DOHH2 (cell line): ENCODE data around the gene TSG101.

Experiments
- H3F3A ChIP-seq: fragments of 200-600 bp; sonication (generic), shearing (Covaris generic); 2 replicates; pipeline ENCODE4 v1.6.0; 2016; ENCODE audit warnings: antibody characterized with exemption, mild to moderate bottlenecking; ENCODE audit not compliant: control insufficient read depth, insufficient read depth
- H3K27ac ChIP-seq: fragments of 200-600 bp; sonication (generic); 2 replicates; pipeline ENCODE4 v1.5.1; 2014; ENCODE audit warnings: low read depth, mild to moderate bottlenecking, low read length, moderate library complexity
- H3K27me3 ChIP-seq: fragments of 200-600 bp; sonication (generic); 2 replicates; pipeline ENCODE4 v1.6.1; 2014; ENCODE audit warnings: mild to moderate bottlenecking, low read length, mixed read lengths; ENCODE audit not compliant: control insufficient read depth
- H3K36me3 ChIP-seq: fragments of 200-600 bp; sonication (generic); 2 replicates; pipeline ENCODE4 v1.6.1; 2014; ENCODE audit warnings: mild to moderate bottlenecking, low read length, moderate library complexity, mixed read lengths; ENCODE audit not compliant: control insufficient read depth
- H3K4me1 ChIP-seq: fragments of 200-600 bp; sonication (generic); 2 replicates; pipeline ENCODE4 v1.6.1; 2014; ENCODE audit warnings: mild to moderate bottlenecking, low read length, mixed read lengths; ENCODE audit not compliant: control insufficient read depth
- H3K4me2 ChIP-seq: fragments of 200-600 bp; sonication (generic); 2 replicates; pipeline ENCODE4 v1.6.0; 2014; ENCODE audit warnings: mild to moderate bottlenecking, low read length, moderate library complexity
- H3K4me3 ChIP-seq: fragments of 200-600 bp; sonication (generic); 2 replicates; pipeline ENCODE4 v1.5.1; 2014; ENCODE audit warnings: mild to moderate bottlenecking, low read length, mixed read lengths
- H3K79me2 ChIP-seq: fragments of 200-600 bp; sonication (generic); 2 replicates; pipeline ENCODE4 v1.6.1; 2014; ENCODE audit warnings: mild to moderate bottlenecking, low read length, mixed read lengths; ENCODE audit not compliant: control insufficient read depth
- H3K9me2 ChIP-seq: fragments of 200-600 bp; sonication (generic); replicated peaks from 2 replicates; pipeline ENCODE4 v1.6.1; 2014; ENCODE audit warnings: mild to moderate bottlenecking, low read length, mixed read lengths; ENCODE audit not compliant: control insufficient read depth
- H3K9me3 ChIP-seq: fragments of 200-600 bp; sonication (generic); 2 replicates; pipeline ENCODE4 v1.6.1; 2014; ENCODE audit warnings: antibody characterized with exemption, low read length, mixed read lengths; ENCODE audit not compliant: control insufficient read depth, insufficient read depth
- H4K20me1 ChIP-seq: fragments of 200-600 bp; sonication (generic); 2 replicates; pipeline ENCODE4 v1.6.0; 2014; ENCODE audit warnings: low read depth, mild to moderate bottlenecking, antibody characterized with exemption, low read length, moderate library complexity; ENCODE audit not compliant: control insufficient read depth, insufficient read depth
- CTCF ChIP-seq: fragments of 200-600 bp; sonication (generic); IDR thresholded peaks from one replicate; pipeline ENCODE4 v1.5.1; 2014; ENCODE audit warnings: antibody characterized with exemption, mild to moderate bottlenecking, low read depth, low read length; ENCODE audit not compliant: poor library complexity, severe bottlenecking
- EZH2phosphoT487 ChIP-seq: fragments of 200-600 bp; sonication (generic); IDR thresholded peaks from 2 replicates; pipeline ENCODE4 v1.6.1; 2017; ENCODE audit warnings: borderline replicate concordance, mild to moderate bottlenecking, antibody characterized with exemption, low read length, moderate library complexity, mixed read lengths

TSG101 gene

GRCh38 chr11:18522388-18522787 is 4.4 kb downstream of the TSG101 start:
- no peaks in the 10 kb centered on the region for H3K27me3 ChIP-seq
- H3F3A ChIP-seq, result no peaks in the 10 kb centered on the region
- no peak overlapping the region for H3K4me2 ChIP-seq
- no peaks in the 10 kb centered on the region for H3K9me3 ChIP-seq
- no peak overlapping the region for H3K27ac ChIP-seq
- H4K20me1 ChIP-seq, result no peaks in the 10 kb centered on the region
- H3K36me3 ChIP-seq, result peaks cover 34% of the 10 kb centered on the region
- peaks cover 14% of the 10 kb centered on the region for H3K4me1 ChIP-seq
- TF ChIP-seq CTCF (peak; percentile 36), EZH2phosphoT487 (no peak)
- H3K79me2 ChIP-seq, result peaks cover 77% of the 10 kb centered on the region
- no peak overlapping the region for H3K4me3 ChIP-seq
- H3K9me2 ChIP-seq, result no peaks in the 10 kb centered on the region

- TF ChIP-seq EZH2phosphoT487, result no peak
- TF ChIP-seq CTCF, result no peak
- H3K79me2 ChIP-seq, result peaks cover 64% of the 10 kb centered on the region
- no peaks in the 10 kb centered on the region for H3K27me3 ChIP-seq
- H3K4me3 ChIP-seq, result no peak overlapping the region
- H4K20me1 ChIP-seq, result no peaks in the 10 kb centered on the region
- H3K4me2 ChIP-seq, result no peak overlapping the region
- H3K4me1 ChIP-seq, result peaks cover 14% of the 10 kb centered on the region
- H3F3A ChIP-seq, result no peaks in the 10 kb centered on the region
- H3K9me2 ChIP-seq, result no peaks in the 10 kb centered on the region
- H3K9me3 ChIP-seq, result no peaks in the 10 kb centered on the region
- H3K27ac ChIP-seq, result no peak overlapping the region
- peaks cover 30% of the 10 kb centered on the region for H3K36me3 ChIP-seq
Measured at GRCh38 chr11:18521122-18521521, 5.6 kb downstream of the TSG101 start.

GRCh38 chr11:18502352-18502751 is 24.4 kb downstream of the TSG101 start:
- Histone ChIP-seq H3K9me2 (no peaks in the 10 kb centered on the region), H3K27me3 (no peaks in the 10 kb centered on the region), H4K20me1 (no peaks in the 10 kb centered on the region), H3K36me3 (peaks cover 77% of the 10 kb centered on the region), H3K4me2 (no peak overlapping the region), H3K27ac (no peak overlapping the region), H3K4me1 (no peaks in the 10 kb centered on the region), H3K79me2 (no peaks in the 10 kb centered on the region), H3K4me3 (no peak overlapping the region), H3F3A (no peaks in the 10 kb centered on the region), H3K9me3 (no peaks in the 10 kb centered on the region)
- TF ChIP-seq CTCF (no peak), EZH2phosphoT487 (no peak)

- TF ChIP-seq CTCF (no peak), EZH2phosphoT487 (no peak)
- Histone ChIP-seq H3K27ac (no peak overlapping the region), H3K36me3 (peaks cover 74% of the 10 kb centered on the region), H3K79me2 (no peaks in the 10 kb centered on the region), H3K27me3 (no peaks in the 10 kb centered on the region), H4K20me1 (no peaks in the 10 kb centered on the region), H3F3A (no peaks in the 10 kb centered on the region), H3K4me3 (no peak overlapping the region), H3K4me2 (no peak overlapping the region), H3K9me2 (no peaks in the 10 kb centered on the region), H3K4me1 (no peaks in the 10 kb centered on the region), H3K9me3 (no peaks in the 10 kb centered on the region)
Measured at GRCh38 chr11:18501629-18502028, 25.1 kb downstream of the TSG101 start.
